Amniotic stem cell (primary cell): ENCODE measurements around the gene TDRKH.

Experiments used
- DNase-seq: peaks from one replicate; lab custom pipeline; 2025; lab: John Stamatoyannopoulos, UW

TDRKH gene, protein sequence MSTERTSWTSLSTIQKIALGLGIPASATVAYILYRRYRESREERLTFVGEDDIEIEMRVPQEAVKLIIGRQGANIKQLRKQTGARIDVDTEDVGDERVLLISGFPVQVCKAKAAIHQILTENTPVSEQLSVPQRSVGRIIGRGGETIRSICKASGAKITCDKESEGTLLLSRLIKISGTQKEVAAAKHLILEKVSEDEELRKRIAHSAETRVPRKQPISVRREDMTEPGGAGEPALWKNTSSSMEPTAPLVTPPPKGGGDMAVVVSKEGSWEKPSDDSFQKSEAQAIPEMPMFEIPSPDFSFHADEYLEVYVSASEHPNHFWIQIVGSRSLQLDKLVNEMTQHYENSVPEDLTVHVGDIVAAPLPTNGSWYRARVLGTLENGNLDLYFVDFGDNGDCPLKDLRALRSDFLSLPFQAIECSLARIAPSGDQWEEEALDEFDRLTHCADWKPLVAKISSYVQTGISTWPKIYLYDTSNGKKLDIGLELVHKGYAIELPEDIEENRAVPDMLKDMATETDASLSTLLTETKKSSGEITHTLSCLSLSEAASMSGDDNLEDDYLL

DNA sequence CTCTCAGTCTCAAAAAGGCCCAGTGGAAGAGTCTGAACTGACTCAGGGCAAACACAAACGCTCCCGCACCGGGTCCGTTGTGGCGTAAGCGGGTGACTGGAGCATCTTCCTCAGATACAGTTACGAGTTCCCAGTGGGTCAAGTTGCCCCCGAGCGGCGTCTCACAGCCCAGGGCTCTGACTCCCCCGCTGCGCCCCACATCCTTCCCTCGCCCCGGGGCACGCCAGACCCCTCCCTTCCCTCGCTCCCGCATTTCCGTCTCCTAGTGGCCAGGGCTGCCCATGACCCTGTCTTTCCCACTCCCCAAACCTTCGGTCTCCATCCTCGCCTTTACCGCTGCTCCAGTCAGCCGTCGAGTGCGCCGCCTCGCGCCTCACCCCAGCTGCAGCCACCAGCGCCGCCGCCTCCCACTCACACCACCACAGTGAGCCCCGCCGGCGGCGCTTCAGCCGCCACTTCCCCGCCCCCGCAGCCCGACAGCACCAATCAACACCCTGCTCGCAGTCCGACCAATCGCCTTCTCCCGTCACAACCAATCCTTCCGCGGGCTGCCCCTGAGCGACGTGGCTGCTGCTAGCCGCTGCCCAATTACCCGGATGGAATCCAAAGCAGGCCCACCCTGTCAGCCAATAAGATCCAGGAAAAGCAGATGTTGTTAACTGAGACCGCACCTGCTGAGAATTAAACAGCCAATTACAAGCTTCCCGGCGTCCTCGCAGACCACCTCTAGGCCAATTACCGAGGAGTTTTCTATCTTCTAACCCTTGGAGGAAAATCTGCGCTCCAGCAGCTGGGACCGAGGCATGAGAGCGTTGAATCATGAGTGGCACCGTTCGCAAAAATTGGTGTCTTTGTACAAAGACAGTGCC, at the start of gene TDRKH:
TDRKH (minus strand) TSS at position 430 of the 869 bp plus-strand sequence. CDS start 7,478 bp downstream, outside the sequence.
- peak; percentile 99 for DNase-seq

DNA sequence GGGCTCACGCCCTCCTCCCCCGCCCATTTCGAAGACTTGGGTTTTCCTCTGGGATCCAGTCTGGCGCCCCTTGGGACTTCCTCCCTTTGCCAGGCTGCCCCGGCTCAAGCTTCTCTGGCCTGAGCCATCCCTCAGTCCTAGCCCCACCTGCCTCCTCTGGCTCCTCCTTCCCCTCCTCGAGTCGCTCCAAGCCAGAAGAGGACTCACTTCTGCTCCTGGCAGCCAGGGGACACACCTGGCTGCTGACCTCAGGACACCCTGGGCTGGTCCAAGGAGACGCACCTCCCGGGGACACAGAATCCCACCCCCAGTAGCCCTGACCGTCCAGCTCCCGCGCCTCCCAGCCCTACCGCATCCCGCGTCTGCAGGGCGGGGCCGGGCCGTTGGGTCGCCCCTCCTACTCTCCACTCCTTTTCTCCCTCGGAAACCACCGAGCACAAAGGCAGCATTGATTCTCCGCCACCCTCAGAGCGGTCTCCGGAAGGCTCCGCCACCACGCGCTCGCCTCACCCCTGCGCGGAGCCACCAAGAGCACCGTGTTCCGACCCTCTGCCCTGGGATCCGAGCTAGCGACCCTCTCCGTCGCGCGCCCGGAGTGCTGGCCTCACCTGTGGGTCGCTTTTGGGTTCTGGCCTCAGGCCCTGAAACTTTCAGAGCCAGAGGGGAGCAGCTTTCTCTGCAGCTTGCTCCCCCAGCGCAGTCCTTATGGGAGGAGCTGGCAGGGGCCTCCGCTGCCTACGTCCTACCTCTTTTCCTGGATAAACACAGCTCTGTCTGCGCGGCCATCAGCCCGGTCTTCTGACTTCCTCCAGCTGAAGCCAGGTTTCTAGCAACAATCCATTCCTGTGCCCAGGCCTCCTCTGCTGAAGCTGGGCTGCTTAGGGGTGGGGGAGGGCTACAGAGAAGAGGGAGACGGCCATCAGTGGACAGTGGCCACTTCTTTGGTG, 49.4 kb upstream of the TDRKH start, which contains the start of gene C2CD4D:
C2CD4D (minus strand) TSS at position 364 of the 947 bp plus-strand sequence. CDS start 831 bp downstream, outside the sequence.
- DNase-seq = no peak

DNA sequence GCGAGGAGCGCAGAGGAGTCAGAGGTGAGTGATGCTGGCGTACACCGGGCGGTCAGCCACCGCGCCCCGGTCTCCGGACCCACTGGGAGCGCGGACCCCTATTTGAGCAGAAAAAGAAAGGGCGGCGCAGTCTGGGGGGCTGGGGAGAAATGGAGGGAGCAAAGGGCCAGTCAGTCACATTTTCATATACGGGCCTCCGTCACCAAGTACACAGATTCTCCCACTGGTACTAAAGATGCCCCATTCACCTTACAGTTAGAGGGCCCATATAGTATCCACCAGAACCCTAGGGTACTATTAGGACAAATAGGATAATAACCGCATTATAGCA, 48.7 kb upstream of the TDRKH start:
- DNase-seq = no peak

DNA sequence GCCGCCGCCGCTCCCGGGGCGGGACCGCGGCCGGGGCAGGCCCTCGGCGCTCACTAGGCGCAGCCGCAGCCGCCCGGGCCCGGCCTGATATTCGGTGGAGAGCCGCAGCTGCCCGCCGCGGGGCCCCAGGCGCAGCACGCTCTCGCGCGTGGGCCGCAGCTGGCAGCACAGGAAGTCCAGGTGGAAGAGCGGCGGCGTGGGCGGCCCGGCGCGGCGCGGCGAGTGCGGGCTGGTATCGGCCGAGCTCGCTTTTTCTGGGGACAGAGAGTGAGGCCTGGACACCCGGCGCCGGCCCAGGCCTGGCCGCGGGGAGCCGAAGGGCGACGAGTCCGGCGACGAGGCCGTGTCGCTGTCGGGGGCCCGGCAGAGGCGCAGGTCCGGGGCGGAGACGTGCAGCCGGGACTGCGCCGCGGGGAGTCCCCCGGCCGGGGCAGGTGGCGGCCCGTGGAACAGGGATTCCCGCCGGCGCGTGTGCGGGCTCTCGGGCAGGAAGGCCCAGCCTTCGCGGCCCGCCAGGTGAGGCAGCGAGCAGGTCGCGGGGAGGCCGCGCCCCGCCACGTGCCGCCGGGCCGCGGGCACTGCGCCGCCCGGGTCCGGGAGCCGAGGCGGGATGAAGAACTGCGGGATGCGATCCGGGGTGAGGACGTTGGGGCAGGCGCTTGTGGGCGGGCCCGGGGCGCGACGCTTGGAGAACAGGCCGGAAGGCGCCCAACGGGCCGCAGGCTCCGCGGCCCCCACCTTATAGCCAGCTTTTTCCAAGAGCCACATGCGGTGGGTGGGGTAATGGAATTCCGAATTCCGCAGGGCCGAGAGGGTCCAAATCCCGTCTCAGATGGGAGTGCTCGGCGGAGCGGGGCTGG, 48.2 kb upstream of the TDRKH start:
- DNase-seq = no peak

DNA sequence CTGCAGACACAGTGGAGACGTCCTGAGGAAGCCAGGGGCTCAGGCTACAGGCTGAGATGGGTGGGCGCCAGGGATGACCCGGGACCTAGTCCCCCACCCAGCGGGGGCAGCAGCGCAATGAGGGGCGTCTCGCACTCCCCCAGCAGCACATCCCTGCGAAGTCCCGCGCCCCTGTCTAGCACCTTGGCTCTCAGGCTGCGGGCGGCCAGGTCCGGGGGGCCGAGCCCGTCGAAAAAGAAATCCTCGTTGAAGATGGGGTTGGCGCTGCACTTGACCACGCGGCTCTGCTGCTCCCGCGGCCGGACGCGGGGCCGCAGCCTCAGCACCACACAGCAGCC, 47.6 kb upstream of the TDRKH start:
- DNase-seq = no peak

DNA sequence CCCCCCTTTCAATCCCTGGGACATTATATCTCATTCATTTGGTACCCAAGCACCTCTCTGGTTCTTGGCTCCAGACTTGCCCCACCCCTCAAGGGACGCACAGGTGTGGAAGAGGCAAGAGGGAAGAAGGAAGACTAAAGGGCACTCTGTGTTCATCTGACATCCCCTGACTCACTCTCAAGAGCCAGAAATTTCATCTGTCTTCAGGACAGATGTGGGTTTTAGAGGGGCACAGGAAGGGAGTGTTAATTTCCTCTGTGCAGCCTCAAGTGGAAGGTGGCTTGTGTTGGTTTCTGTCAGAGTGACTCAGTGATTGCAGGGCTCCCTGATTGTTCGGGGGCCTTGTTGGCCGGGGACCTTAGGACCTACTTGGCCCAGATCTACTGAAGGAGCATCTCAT, 46.9 kb upstream of the TDRKH start:
- DNase-seq = no peak

DNA sequence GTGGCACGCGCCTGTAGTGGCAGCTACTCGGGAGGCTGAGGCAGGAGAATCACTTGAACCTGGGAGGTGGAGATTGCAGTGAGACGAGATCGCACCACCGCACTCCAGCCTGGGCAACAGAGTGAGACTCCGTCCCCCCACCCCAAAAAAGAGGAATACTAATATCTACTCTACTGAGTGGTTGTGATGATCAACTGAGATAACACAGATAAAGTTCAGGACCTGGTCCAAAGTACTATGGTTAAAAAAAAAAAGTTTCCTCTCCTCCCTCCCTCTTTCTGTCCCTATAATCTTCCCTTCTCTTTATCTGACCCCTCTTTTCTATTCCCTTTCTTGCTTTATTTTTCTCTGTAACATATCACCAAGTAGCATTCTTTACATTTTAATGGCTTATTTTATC, 45.3 kb upstream of the TDRKH start:
- DNase-seq = no peak

DNA sequence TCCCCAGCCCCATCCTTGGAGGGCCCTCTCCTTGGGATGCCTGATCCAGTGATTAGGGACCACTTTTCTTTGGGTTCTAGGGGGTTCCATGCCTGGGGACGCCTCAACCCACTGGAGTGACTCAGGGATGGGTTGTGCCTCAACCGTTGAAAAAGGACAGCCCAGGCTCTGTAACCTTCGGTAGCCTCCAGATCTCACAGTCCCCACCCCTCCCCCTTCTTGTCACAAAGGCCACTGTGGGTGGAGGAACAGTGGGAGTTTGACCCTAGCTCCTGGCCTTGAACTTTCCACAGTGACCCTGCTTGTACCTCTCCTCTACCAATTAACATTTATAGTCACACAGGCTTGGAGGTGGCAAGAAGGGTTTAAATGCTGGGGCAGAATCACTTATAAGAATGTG, 43.9 kb upstream of the TDRKH start:
- no peak for DNase-seq

DNA sequence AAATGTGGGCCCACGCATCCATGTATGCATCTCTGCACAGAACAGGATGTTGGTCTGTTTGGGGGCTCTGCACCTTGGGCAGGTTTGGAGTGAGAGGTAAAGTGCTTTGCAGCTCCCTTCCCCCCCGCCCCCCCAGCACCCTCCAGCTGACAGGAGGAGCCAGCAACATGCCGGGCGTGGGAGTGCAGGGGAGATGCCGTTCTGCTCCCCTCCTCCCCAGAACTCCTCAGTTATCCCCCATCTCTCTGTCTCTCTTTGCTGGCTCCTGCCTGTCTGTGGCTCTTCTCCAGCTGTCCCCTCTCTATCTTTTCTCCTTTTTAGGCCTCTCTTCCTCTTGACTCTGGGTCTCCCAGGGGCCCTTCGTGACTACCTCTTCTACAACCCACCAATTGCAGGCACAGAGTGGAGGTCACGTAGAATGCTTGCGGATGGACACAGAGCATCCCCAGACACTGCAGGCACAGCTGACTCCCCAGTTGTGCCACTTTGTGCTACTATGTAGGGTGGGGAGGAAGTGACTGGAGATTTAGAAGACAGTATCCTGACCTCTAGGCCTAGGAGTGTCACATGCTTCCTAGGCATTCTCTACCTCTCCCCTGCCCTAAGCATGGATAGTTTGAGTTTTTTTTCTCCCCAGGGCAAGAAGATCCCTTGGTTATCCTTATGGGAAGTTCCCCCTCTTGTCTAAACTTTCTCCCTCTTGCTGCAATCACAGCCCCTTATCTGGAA, 43.0 kb upstream of the TDRKH start:
- no peak for DNase-seq

DNA sequence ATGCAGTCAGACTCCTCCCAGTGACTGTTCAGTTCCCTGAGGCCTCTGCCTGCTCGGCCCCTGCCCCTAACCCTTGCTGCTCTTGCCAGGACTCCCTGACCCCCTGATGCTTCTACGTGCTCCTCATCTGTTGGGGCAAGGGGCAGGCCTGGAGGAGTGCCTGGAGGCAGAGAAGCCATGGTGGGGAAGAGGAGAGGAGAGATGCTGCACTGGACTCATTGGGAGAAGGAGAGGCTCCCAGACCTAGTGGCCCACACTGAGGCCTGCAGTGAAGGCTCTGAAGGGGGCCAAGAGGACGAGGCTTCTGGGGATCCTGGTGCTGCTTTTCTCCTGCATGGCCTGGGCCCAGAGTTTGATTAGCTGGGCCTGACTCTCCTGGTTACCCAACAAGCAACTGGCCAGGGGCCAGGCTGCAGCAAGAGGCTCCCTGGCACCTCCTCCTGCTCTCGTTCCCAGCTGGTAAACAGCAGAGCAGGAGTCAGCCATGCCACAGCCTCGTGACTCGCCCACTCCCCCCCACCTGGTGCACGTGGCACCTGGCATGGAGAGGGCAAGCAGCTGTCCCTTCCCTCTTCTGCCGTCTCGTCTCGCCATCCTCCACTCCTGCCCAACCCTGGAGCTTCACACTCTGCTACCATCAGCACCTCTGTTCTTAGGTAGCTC, 42.1 kb upstream of the TDRKH start:
- DNase-seq = no peak

DNA sequence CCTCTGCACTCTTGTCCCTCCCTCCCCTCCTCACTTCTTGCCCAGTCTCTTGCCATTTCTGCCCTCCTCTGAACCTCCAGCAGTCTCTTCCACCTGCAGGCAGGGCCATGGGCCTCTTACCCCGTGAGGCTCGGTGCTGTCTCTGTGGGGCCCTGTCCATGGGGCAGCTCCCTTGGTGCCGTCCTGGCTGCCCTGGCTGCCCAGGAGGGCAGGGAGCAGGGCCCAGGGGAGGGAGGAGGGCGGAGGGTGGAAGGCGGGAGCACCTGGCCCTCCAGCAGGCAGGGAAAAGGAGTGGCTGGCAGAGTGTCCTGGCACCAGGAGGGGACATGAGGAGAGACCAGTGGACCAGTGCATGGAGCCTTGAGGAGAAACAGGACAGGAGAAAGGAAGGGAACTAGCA, 41.3 kb upstream of the TDRKH start, which contains the start of gene RORC:
RORC (minus strand) TSS at position 198 of the 400 bp plus-strand sequence; CDS start at position 160, 38 bp downstream.
- DNase-seq = no peak

DNA sequence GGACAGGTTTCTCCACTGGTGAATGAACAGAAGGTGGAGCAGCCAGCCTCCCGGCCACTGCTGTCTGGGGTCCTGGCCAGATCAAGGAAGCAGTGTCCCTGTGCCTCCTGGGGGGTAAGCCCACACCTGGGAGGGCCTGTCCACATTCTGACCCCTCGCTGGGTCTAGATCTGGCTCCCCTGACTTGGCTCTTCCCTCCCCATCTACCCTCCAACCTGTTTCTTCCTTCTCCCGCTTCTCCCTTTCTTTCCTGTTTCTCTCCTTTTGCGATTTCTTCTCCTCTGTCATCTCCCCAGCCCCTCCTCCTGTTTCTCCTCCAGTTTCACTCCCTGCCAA, 40.9 kb upstream of the TDRKH start:
- DNase-seq = no peak

DNA sequence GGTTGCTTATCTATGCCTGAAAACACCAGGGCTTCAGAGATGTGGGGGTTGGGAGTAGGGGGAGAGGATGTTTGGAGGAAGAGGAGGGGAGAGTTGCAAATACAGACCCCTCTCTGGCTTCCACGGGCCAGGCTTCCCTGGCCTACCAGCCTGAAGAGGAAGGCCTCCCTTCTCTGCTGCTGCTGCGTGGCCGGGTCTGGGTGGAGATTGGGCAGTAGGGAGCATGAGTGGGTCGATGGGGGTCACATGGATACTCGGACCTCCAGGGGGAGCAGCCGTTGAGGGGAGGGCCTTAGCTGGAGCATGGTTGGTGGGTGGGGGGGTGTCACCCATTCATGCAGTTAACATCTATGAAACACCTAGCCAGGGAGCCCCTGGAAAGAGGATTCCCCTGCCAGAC, 39.8 kb upstream of the TDRKH start:
- no peak for DNase-seq

DNA sequence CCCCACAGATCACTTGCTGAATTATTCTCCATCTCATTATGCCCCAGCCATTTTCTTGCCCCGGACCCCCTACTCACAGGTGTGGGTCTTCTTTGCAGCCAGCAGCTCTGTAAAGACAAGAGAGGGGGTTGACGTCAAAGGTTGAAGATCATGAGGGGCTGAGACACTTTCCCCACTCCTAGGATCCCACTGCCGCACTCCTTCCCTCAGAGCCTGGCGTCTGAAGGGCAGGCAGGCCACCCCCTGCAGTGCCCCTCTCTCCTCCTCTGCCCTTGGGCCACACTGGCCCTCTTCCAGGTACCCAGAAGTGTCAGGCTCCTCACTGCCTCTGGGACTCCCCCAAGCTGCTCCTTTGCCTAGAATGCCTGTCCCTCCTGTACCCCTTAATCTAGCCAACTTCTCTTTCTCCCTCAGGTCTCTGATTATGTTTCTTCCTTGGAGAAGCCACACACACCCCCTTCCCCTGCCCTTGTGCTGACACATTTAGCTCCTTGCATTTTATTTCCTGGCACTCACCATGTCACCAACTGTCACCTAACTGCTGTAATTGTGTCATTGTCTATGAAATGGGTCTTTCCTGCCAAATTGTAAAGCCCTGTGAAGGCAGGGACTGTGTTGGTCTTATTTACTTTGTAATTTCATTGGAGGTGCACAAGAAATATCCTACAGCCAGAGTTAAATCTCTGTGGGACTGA, 39.2 kb upstream of the TDRKH start:
- no peak for DNase-seq

DNA sequence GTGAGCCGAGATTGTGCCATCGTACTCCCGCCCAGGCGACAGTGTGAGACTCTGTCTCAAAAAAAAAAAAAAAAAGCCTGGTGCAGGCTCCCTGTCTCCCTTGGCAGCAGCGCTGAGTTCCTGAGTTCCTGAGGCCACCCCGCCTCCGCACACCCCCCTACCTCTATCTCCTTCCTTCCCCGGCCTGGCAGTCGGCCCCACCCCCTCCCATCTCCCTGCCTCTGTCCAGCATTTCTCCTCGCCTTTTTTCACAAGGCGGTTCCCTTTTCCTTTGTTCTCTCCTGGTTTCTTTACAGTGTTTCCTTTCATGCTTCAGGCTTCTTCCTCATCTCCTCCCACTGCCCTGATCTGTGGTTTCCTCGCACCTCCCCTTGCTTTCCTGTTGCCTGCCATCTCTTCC, 38.6 kb upstream of the TDRKH start:
- DNase-seq = no peak

DNA sequence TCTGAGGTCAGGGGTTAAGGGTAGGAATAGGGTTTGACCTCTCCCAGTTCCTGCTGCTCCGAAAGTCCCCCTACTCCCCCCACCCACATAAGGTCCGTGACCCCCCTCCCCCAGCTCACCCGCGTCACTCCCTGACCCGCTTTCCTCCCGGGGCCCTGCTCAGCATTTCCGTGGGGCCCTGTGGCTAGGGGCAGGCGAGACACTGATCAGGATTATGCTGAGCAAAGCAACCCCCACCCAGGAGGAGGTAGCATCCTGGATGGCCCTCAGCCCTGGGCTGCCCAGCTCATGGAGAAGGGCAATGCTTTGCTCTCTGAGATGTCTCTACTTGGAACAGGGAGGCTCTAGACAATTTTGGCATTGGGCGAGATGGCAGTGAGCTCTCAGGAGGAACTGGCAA, 37.6 kb upstream of the TDRKH start:
- no peak for DNase-seq

DNA sequence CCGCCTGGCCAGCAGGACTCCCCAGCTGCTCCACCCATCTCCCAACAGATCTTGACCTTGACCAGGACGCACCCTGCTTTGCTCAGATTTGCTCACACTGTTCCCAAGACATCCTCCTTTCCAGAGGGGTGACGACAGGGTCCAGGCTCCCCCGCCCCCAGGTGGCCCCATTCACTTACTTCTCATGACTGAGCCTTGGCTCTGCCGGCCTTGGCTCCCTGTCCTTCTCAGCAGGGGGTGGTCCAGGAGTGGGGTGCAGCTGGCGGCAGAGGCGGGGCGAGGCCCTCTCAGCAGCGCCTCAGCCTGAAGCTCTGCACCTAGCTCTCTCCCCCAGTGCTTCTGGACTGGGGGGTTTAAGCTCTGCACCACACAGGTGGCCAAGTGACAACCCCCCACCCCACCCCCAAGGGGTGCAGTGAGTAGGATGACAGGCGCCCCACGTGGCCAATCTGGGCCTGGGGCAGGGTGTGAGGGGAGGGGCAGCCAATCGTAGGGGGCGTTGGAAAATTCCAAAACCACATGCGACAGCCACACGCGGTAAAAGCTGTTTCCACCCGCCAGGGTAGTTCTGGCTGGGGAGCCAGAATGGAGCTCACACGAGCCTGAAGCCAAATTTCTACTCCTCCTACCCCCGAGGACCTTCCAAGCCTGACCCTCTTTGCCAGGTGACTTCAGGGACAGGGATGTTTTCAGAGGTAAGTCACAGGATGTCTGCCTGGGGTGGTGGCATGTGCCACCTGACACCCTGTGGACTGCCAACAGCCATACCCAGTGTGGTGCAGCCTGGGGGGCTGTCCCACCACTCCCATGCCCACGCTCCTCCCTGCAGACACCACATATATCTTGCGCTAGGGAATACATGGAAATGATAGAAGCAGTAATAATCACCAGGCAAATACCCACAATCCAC, 35.7 kb upstream of the TDRKH start:
- DNase-seq = no peak

DNA sequence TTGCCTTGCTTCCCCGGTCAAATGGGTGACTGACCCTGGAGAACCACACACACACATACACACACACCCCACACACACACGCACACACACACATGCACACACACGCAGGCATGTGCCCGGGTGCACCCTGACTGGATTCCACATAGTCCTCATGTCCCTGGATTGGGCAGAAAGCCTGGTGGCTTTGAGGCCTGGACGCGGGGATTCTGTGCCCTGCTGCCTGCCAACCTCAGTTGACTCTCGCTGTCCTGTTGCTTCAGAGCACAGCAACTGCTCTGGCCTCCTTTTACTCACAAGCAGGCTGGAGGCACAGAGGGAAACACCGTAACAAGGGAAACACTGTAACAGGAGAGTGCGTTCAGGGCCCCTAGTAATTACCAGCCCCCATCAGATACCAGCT, 34.9 kb upstream of the TDRKH start:
- DNase-seq = no peak
